ENCODE results near the gene ONECUT3. TPM values are rescaled to one million over a fixed set of nuclear protein-coding genes. Genes with fewer than 3 reads are reported as not detected.

The ONECUT3 gene
- total RNA-seq, 1 experiment from 2014 or later = not detected

DNA sequence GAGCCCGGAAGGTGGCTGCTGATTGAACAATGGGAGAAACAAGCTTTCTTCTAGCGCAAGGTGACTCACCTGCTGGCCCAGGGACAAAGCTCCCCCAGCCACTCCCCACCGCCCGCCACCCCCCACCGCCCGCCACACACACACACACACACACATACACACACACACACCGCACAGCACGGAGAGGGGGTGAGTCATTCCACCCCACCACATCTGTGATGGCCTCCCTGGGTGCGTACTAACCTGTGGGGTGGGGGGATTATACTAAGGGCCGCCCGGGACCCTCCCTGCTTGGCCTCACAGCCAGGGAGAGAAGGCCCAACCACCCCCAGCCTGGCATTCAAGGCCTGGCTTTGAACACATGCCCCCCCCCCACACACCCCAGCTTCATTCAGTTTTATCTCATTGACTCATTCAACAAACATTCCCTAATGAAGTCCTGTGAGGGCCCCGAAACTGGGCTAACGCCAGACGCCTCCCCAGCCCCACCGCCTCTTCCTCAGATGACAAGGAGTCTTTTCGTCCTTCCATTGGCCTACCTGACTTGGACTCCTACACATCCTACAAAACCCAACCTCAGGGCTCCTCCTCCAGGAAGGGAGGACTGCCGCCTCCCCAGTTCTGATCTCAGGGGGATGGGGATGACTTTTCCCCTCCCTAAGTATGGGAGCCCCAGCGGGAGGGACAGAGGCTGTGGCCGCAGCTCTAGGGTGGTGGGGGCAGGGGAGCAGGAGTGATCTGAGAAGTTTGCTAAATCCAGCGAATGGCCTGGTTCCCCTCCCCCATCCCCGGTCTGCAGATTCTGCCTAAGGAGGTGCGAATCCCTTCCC is 5.8 kb upstream of the ONECUT3 start:
- Mint-ChIP-seq H3K27me3 (ENCODE audit: insufficient read depth, unreplicated experiment) (peaks cover 11% of the 10 kb centered on the region), H3K4me1 (ENCODE audit: low read depth, unreplicated experiment) (no peaks in the 10 kb centered on the region), H3K36me3 (ENCODE audit: insufficient read depth, unreplicated experiment) (peaks cover 6% of the 10 kb centered on the region), H3K27ac (ENCODE audit: unreplicated experiment) (peak overlapping the region; percentile 49), H3K4me3 (ENCODE audit: unreplicated experiment) (peak overlapping the region; percentile 68), H3K9me3 (ENCODE audit: unreplicated experiment) (no peaks in the 10 kb centered on the region)
- ChIA-PET CTCF (interaction anchor here (1.0 kb wide), 3 partner anchors 34 to 201 kb away, joined by 3 to 4 read pairs (median 3); no protein-coding TSS in a partner anchor), POLR2A (interaction anchor here (0.6 kb wide), 1 partner anchor 154 kb away, joined by 4 read pairs; no protein-coding TSS in a partner anchor)
- DNase-seq = peak; percentile 49 to 84
- no peaks in the 10 kb centered on the region for H3K9me3 ChIP-seq
- no TSS peak for BruUV-seq (replicated peaks)
- H3K4me1 ChIP-seq = peaks cover 26% of the 10 kb centered on the region
- intact Hi-C loops (cut with micrococcal nuclease; ENCODE audit: unreplicated experiment) = no loop called here
- TF ChIP-seq, protein P1, sequence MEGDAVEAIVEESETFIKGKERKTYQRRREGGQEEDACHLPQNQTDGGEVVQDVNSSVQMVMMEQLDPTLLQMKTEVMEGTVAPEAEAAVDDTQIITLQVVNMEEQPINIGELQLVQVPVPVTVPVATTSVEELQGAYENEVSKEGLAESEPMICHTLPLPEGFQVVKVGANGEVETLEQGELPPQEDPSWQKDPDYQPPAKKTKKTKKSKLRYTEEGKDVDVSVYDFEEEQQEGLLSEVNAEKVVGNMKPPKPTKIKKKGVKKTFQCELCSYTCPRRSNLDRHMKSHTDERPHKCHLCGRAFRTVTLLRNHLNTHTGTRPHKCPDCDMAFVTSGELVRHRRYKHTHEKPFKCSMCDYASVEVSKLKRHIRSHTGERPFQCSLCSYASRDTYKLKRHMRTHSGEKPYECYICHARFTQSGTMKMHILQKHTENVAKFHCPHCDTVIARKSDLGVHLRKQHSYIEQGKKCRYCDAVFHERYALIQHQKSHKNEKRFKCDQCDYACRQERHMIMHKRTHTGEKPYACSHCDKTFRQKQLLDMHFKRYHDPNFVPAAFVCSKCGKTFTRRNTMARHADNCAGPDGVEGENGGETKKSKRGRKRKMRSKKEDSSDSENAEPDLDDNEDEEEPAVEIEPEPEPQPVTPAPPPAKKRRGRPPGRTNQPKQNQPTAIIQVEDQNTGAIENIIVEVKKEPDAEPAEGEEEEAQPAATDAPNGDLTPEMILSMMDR (IDR thresholded peaks at IDR 0.05; ENCODE audit: insufficient read depth in 1 of 2, low read depth in 1 of 2, low read length in 1 of 2, severe bottlenecking in 1 of 2, unreplicated experiment in 1 of 2) = no peak
- H3K36me3 ChIP-seq (ENCODE audit: control insufficient read depth, insufficient read depth, low read length) = no peaks in the 10 kb centered on the region
- H3K4me3 ChIP-seq (ENCODE audit: low read depth, low read length) = peak overlapping the region; percentile 10
- peaks cover 12% of the 10 kb centered on the region for H3K27me3 ChIP-seq (replicated peaks; ENCODE audit: control insufficient read depth, insufficient read depth, low read length)

DNA sequence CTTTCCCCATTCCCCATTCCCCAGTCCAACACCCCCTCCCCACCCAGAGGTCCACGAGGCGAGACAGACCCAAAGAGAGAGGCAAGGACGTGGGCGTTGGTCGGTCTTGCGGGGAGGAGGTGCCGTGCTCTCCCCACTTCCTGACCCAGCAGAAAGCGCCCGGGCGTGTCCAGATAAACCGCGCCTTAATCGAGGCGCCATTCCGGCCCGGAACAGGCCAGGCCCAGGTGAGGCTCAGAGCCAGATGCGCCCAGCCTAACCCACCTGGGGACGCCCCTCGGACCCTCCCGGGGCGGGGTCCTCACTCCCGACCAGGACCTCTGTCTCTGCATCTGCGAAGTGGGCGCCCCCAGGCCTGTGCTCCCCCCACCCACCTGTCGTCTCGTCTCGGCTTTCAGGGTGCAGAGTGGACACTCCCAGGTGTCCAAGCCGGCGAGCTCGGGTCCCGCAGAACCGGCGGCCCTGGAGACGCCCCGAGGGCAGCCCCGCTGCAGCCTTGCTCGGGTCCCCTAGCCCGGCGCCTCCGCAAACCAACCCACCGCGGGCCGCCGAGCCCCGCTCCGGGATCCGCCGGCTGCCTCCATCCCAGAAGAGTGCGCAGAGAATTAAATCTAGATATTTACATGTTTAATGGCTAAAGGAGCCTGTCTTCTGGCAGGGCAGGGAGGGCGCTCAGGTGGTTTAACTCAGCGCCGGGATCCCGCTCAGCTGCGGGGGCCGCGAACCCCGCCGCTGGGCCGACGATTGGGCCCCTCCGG is 5.0 kb upstream of the ONECUT3 start:
- POLR2A ChIA-PET = no interaction called here
- peaks cover 15% of the 10 kb centered on the region for H3K27me3 Mint-ChIP-seq (ENCODE audit: insufficient read depth, unreplicated experiment)
- TF ChIP-seq, protein P1 (IDR thresholded peaks at IDR 0.05; ENCODE audit: insufficient read depth in 1 of 2, low read depth in 1 of 2, low read length in 1 of 2, severe bottlenecking in 1 of 2, unreplicated experiment in 1 of 2) = no peak
- H3K27ac Mint-ChIP-seq (ENCODE audit: unreplicated experiment) = peak overlapping the region; percentile 49
- H3K9me3 Mint-ChIP-seq (ENCODE audit: unreplicated experiment) = no peaks in the 10 kb centered on the region
- Histone ChIP-seq H3K27me3 (replicated peaks; ENCODE audit: control insufficient read depth, insufficient read depth, low read length) (peaks cover 12% of the 10 kb centered on the region), H3K36me3 (ENCODE audit: control insufficient read depth, insufficient read depth, low read length) (no peaks in the 10 kb centered on the region), H3K9me3 (no peaks in the 10 kb centered on the region), H3K4me1 (peaks cover 26% of the 10 kb centered on the region), H3K4me3 (ENCODE audit: low read depth, low read length) (peak overlapping the region; percentile 10)
- H3K4me3 Mint-ChIP-seq (ENCODE audit: unreplicated experiment) = peak overlapping the region; percentile 68
- H3K36me3 Mint-ChIP-seq (ENCODE audit: insufficient read depth, unreplicated experiment) = peaks cover 6% of the 10 kb centered on the region
- no peak for DNase-seq
- intact Hi-C loops (cut with micrococcal nuclease; ENCODE audit: unreplicated experiment) = no loop called here
- no TSS peak for BruUV-seq (replicated peaks)
- CTCF ChIA-PET = no interaction called here
- H3K4me1 Mint-ChIP-seq (ENCODE audit: low read depth, unreplicated experiment) = no peaks in the 10 kb centered on the region

DNA sequence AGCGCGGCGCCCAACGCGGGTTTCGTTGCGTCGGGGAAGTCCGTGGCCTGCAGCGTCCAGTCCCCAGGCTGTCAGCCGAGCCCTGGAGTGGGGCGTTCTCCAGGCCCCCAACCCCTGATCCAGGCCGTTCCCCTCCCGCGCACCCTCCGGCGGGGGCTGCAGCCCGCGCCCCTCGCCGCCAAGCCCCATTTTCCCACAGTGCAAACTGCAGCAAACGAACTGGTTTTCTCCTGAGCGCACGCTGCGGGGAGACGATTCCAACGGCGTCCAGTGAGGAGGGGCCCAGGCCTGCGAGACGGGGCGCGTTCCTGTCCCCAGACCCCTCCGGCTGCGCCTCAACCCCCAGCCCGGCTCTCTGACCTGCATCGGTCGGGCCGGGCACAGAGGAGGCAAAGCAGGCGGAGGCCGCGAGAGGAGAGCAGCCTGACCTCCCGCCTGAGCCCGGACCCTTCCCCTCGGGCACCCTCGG is 4.4 kb upstream of the ONECUT3 start:
- Mint-ChIP-seq H3K36me3 (ENCODE audit: insufficient read depth, unreplicated experiment) (peaks cover 6% of the 10 kb centered on the region), H3K9me3 (ENCODE audit: unreplicated experiment) (no peaks in the 10 kb centered on the region), H3K27me3 (ENCODE audit: insufficient read depth, unreplicated experiment) (peaks cover 15% of the 10 kb centered on the region), H3K27ac (ENCODE audit: unreplicated experiment) (no peak overlapping the region), H3K4me1 (ENCODE audit: low read depth, unreplicated experiment) (no peaks in the 10 kb centered on the region), H3K4me3 (ENCODE audit: unreplicated experiment) (no peak overlapping the region)
- H3K27me3 ChIP-seq (replicated peaks; ENCODE audit: control insufficient read depth, insufficient read depth, low read length) = peaks cover 12% of the 10 kb centered on the region
- H3K4me3 ChIP-seq (ENCODE audit: low read depth, low read length) = peak overlapping the region; percentile 7
- TF ChIP-seq, protein P1 (IDR thresholded peaks at IDR 0.05; ENCODE audit: insufficient read depth in 1 of 2, low read depth in 1 of 2, low read length in 1 of 2, severe bottlenecking in 1 of 2, unreplicated experiment in 1 of 2) = no peak
- no peaks in the 10 kb centered on the region for H3K9me3 ChIP-seq
- no peak for DNase-seq
- intact Hi-C loops (cut with micrococcal nuclease; ENCODE audit: unreplicated experiment) = no loop called here
- no peaks in the 10 kb centered on the region for H3K36me3 ChIP-seq (ENCODE audit: control insufficient read depth, insufficient read depth, low read length)
- CTCF ChIA-PET = no interaction called here
- POLR2A ChIA-PET = no interaction called here
- no TSS peak for BruUV-seq (replicated peaks)
- H3K4me1 ChIP-seq = peaks cover 26% of the 10 kb centered on the region
